ENCODE data around the gene GAD2.

- TF ChIP-seq CTCF (IDR thresholded peaks at IDR 0.05 in 8 of 11, conservative IDR thresholded peaks at IDR 0.05 in 3 of 11) (no peak), POLR2A (IDR thresholded peaks at IDR 0.05) (no peak)
Observed at GRCh38 chr10:26205223-26205622, 11.4 kb upstream of the GAD2 start.
